H1 (cell line): Measurements from ENCODE around the gene ZC3H6. TPM values are rescaled to one million over a fixed set of nuclear protein-coding genes. Genes with fewer than 3 reads are reported as not detected.

Experiments
- EZH2 ChIP-seq: fragments of 200-600 bp; sonication (generic); IDR thresholded peaks from 2 replicates; pipeline ENCODE4 v1.7.1; 2012; ENCODE audit warnings: low read depth, mild to moderate bottlenecking, moderate library complexity, low read length, inconsistent platforms; ENCODE audit not compliant: severe bottlenecking
- TBP ChIP-seq: IDR thresholded peaks from 2 replicates; pipeline ENCODE4 v1.6.1; 2011; ENCODE audit warnings: low read depth, low read length, improper control_type of control experiment
- polyA plus RNA-seq, 7 experiments: library from polyadenylated mRNA; depleted of rRNA in 3 of 7; stranded (reverse) in 5 of 7; unstranded in 2 of 7; fragments of >200 nt in 5 of 7; fragments of 200-250 nt in 2 of 7; gene quantifications; 1 replicate in 5 of 7; 2 replicates in 1 of 7; 4 replicates in 1 of 7; pipeline versions ENCODE4 v1.2.1 to v1.2.3, GENCODE V29; 2011 to 2013; ENCODE audit warnings: missing spikeins in 2 of 7, mixed read lengths in 2 of 7
- total RNA-seq: library from RNA; stranded (reverse); fragmentation: NEBNext Ultra II Directional; extraction: Animal tissue kit (Norgen Biotek cat#: 25700); gene quantifications from 2 replicates; pipeline ENCODE4 v1.2.1, GENCODE V29; 2021
- TF ChIP-seq, protein P1 (sequence below), 3 experiments: IDR thresholded peaks; 1 replicate in 2 of 3; 2 replicates in 1 of 3; pipeline versions ENCODE4 v1.5.1 to v1.6.1; 2011; ENCODE audit warnings: low read length in 3 of 3, mild to moderate bottlenecking in 3 of 3, inconsistent platforms in 2 of 3, low read depth in 1 of 3, moderate library complexity in 1 of 3; ENCODE audit not compliant: insufficient read depth in 1 of 3; ENCODE audit errors: control extremely low read depth in 1 of 3
- TF ChIP-seq, protein P2 (sequence below): IDR thresholded peaks from 2 replicates; pipeline ENCODE4 v1.6.1; 2012; ENCODE audit warnings: low read length, inconsistent platforms

Gene ZC3H6
- total and polyA plus RNA-seq, 2 of the 8 experiments (the other 6 are each of a cell fraction or from before 2014, with no cell fraction given): 1.4 to 6.9 TPM

DNA sequence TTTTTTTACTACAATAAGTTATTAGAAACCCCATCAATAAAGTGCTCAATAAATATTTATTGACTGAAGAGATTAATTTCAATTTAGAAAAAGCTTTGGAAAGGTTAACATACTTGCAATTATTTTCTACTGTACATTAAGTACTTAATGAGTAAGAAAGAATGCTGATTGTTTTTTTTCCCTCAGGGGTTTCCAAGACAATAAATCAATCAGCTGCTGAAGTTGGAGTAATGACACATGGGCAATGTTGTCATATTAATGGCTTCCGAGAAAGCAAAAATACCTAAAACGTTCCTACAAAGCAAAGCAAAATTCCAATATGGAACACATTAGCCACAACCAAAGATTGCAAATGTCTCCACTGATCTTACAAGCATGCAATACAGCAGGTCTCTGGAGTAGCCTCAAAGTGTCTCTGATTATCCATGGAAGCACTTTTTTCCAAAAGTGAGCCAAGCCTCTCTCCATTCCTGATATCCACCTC, 66.7 kb downstream of the ZC3H6 start (continued):
- TF ChIP-seq, protein P1, sequence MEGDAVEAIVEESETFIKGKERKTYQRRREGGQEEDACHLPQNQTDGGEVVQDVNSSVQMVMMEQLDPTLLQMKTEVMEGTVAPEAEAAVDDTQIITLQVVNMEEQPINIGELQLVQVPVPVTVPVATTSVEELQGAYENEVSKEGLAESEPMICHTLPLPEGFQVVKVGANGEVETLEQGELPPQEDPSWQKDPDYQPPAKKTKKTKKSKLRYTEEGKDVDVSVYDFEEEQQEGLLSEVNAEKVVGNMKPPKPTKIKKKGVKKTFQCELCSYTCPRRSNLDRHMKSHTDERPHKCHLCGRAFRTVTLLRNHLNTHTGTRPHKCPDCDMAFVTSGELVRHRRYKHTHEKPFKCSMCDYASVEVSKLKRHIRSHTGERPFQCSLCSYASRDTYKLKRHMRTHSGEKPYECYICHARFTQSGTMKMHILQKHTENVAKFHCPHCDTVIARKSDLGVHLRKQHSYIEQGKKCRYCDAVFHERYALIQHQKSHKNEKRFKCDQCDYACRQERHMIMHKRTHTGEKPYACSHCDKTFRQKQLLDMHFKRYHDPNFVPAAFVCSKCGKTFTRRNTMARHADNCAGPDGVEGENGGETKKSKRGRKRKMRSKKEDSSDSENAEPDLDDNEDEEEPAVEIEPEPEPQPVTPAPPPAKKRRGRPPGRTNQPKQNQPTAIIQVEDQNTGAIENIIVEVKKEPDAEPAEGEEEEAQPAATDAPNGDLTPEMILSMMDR (IDR thresholded peaks at IDR 0.05; ENCODE audit: control extremely low read depth in 1 of 3, insufficient read depth in 1 of 3, low read depth in 1 of 3, low read length in 3 of 3): no peak
- TF ChIP-seq TBP: no peak
- TF ChIP-seq EZH2: no peak
- TF ChIP-seq, protein P2, sequence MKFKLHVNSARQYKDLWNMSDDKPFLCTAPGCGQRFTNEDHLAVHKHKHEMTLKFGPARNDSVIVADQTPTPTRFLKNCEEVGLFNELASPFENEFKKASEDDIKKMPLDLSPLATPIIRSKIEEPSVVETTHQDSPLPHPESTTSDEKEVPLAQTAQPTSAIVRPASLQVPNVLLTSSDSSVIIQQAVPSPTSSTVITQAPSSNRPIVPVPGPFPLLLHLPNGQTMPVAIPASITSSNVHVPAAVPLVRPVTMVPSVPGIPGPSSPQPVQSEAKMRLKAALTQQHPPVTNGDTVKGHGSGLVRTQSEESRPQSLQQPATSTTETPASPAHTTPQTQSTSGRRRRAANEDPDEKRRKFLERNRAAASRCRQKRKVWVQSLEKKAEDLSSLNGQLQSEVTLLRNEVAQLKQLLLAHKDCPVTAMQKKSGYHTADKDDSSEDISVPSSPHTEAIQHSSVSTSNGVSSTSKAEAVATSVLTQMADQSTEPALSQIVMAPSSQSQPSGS: no peak
